Natural killer cell (primary cell): Measurements from ENCODE around the gene ZMIZ1. TPM values are rescaled to one million over a fixed set of nuclear protein-coding genes. Genes with fewer than 3 reads are reported as not detected.

ENCODE experiments used
- ATAC-seq, 3 donors: fragments of 150-1000 bp in 2 of 3; fragments of 200-7000 bp in 1 of 3; cut with Tn5 transposase; 1 replicate in 1 of 3; 2 replicates in 2 of 3; pipeline ENCODE4 v1.10.0; 2021; ENCODE audit warnings: mild to moderate bottlenecking in 2 of 3, moderate library complexity in 2 of 3
- DNase-seq, 2 donors: peaks; one replicate each; pipeline versions ENCODE4 v3.0.0 to v3.0.0-alpha.2; 2013 to 2021; ENCODE audit warnings: mixed read lengths in 1 of 2
- H3K27ac ChIP-seq: one replicate; pipeline ENCODE4 v1.5.1; 2013; ENCODE audit warnings: mild to moderate bottlenecking, low read length
- H3K27me3 ChIP-seq: one replicate; pipeline ENCODE4 v1.6.1; 2013; ENCODE audit warnings: low read length; ENCODE audit not compliant: control insufficient read depth, insufficient read depth
- H3K36me3 ChIP-seq: one replicate; pipeline ENCODE4 v1.6.1; 2013; ENCODE audit warnings: low read length; ENCODE audit not compliant: control insufficient read depth, insufficient read depth
- H3K4me1 ChIP-seq: one replicate; pipeline ENCODE4 v1.6.1; 2013; ENCODE audit warnings: low read length; ENCODE audit not compliant: control insufficient read depth, insufficient read depth
- H3K4me3 ChIP-seq: one replicate; pipeline ENCODE4 v1.5.1; 2013; ENCODE audit warnings: low read length
- H3K9me3 ChIP-seq: one replicate; pipeline ENCODE4 v1.6.1; 2013; ENCODE audit warnings: low read length; ENCODE audit not compliant: control insufficient read depth, insufficient read depth
- H3K27ac Mint-ChIP-seq, 2 donors: one replicate each; pipeline ENCODE4 v1.8.0; 2022; ENCODE audit warnings: mild to moderate bottlenecking in 2 of 2, mixed read lengths in 2 of 2, moderate library complexity in 1 of 2
- H3K27me3 Mint-ChIP-seq, 2 donors: one replicate each; pipeline ENCODE4 v1.8.0; 2022; ENCODE audit warnings: low read depth in 2 of 2, mixed read lengths in 2 of 2
- H3K36me3 Mint-ChIP-seq: one replicate; pipeline ENCODE4 v1.8.0; 2022; ENCODE audit warnings: mixed read lengths
- H3K4me1 Mint-ChIP-seq, 2 donors: one replicate each; pipeline ENCODE4 v1.8.0; 2022; ENCODE audit warnings: mixed read lengths in 2 of 2
- H3K4me3 Mint-ChIP-seq: one replicate; pipeline ENCODE4 v1.8.0; 2022; ENCODE audit warnings: mild to moderate bottlenecking, moderate library complexity, mixed read lengths
- H3K9me3 Mint-ChIP-seq, 2 donors: one replicate each; pipeline ENCODE4 v1.8.0; 2022; ENCODE audit warnings: mixed read lengths in 2 of 2
- CTCF ChIP-seq: fragments of 200-600 bp; IDR thresholded peaks from one replicate; pipeline ENCODE4 v1.8.0; 2022; ENCODE audit warnings: antibody characterized with exemption
- WGBS: methylation state at CpG from one replicate; pipeline ENCODE4 v1.1.7; 2013; ENCODE audit warnings: missing lambda C conversion rate; ENCODE audit not compliant: insufficient coverage; 5-methylcytosine and 5-hydroxymethylcytosine counted together
- intact Hi-C: fragments of 100-400 bp; cut with micrococcal nuclease; formaldehyde crosslinking; loops from one replicate; pipeline ENCODE4 v1.14.2; 2022
- total RNA-seq, 4 donors: library from RNA; stranded (reverse); fragments of 120-200 nt in 1 of 4; gene quantifications; one replicate each; pipeline versions ENCODE4 v1.2.3 to v1.2.4, GENCODE V29; 2013 to 2022

ZMIZ1 gene
- total RNA-seq, 3 donors from 2014 or later (not counting 1 experiment from before 2014, with no cell fraction given) = 36.5 to 51.5 (median 37.9) TPM

- H3K27ac Mint-ChIP-seq = no peak overlapping the region
- Histone ChIP-seq H3K4me3 (no peak overlapping the region), H3K27me3 (no peaks in the 10 kb centered on the region), H3K27ac (no peak overlapping the region), H3K9me3 (no peaks in the 10 kb centered on the region), H3K4me1 (peaks cover 18% of the 10 kb centered on the region), H3K36me3 (peaks cover under 1% of the 10 kb centered on the region)
- 82% methylated on average over 10 of the region's 10 CpGs for WGBS
- no peak overlapping the region for H3K4me3 Mint-ChIP-seq
- H3K36me3 Mint-ChIP-seq = no peaks in the 10 kb centered on the region
- no peak for TF ChIP-seq CTCF
- H3K4me1 Mint-ChIP-seq = peaks cover 22 to 28% of the 10 kb centered on the region in 2 donors
- no peak for ATAC-seq
- no peak for DNase-seq
- H3K27me3 Mint-ChIP-seq = no peaks in the 10 kb centered on the region
- no peaks in the 10 kb centered on the region for H3K9me3 Mint-ChIP-seq
- intact Hi-C loops = no loop called here
These were observed 167.1 kb downstream of the ZMIZ1 start for GRCh38 chr10:79235765-79236432.

DNA sequence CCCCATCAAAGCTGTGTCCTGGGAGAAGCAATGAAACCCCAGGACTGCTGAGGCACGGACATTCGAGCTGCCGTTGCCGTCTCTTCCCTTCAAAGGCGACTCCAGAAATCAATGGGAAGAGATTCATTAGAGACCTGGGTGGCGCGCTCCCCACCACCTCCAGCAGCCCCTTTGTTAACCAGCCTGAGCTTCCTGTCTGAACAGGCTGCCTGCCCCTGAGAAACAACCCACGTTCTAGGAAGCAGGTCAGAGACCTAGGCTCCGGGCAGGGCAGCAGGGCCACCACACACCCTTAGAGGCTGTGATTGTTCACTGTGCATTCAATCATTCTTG lies 167.6 kb downstream of the ZMIZ1 start:
- no peak for TF ChIP-seq CTCF
- H3K4me3 Mint-ChIP-seq = no peak overlapping the region
- Histone ChIP-seq H3K4me3 (no peak overlapping the region), H3K4me1 (peaks cover 21% of the 10 kb centered on the region), H3K27ac (no peak overlapping the region), H3K36me3 (no peaks in the 10 kb centered on the region), H3K9me3 (no peaks in the 10 kb centered on the region), H3K27me3 (no peaks in the 10 kb centered on the region)
- no peaks in the 10 kb centered on the region for H3K36me3 Mint-ChIP-seq
- WGBS = 61% methylated on average over 9 of the region's 9 CpGs
- no peak overlapping the region for H3K27ac Mint-ChIP-seq
- peaks cover 27 to 33% of the 10 kb centered on the region in 2 donors for H3K4me1 Mint-ChIP-seq
- DNase-seq (no peak), ATAC-seq (peak in 1 of 3 donors; percentile 38)
- H3K27me3 Mint-ChIP-seq = no peaks in the 10 kb centered on the region
- no peaks in the 10 kb centered on the region for H3K9me3 Mint-ChIP-seq
- intact Hi-C loops = no loop called here

- H3K27ac ChIP-seq = no peak overlapping the region
- no peak overlapping the region for H3K4me3 ChIP-seq
- intact Hi-C loops = no loop called here
- 74% methylated on average over 12 of the region's 12 CpGs for WGBS
- no peaks in the 10 kb centered on the region for H3K9me3 ChIP-seq
- peaks cover 30% of the 10 kb centered on the region for H3K4me1 ChIP-seq
- Mint-ChIP-seq H3K36me3 (no peaks in the 10 kb centered on the region), H3K9me3 (no peaks in the 10 kb centered on the region), H3K4me3 (no peak overlapping the region), H3K27ac (peak overlapping the region in 1 of 2 donors; percentile 31), H3K4me1 (peaks cover 34 to 41% of the 10 kb centered on the region in 2 donors), H3K27me3 (no peaks in the 10 kb centered on the region)
- TF ChIP-seq CTCF = no peak
- ATAC-seq = no peak
- H3K36me3 ChIP-seq = no peaks in the 10 kb centered on the region
- DNase-seq = no peak
- H3K27me3 ChIP-seq = no peaks in the 10 kb centered on the region
These were observed 168.8 kb downstream of the ZMIZ1 start for GRCh38 chr10:79237454-79238157.
